NCI-H69 (cell line): Measurements from ENCODE around the gene ZNF205.
"Not testable (repeated sequence)": the region's sequence is repeated elsewhere in the genome, so short reads cannot be mapped to it uniquely, and the experiment has no call there.

Experiments used
- DNase-seq: peaks from one replicate; lab custom pipeline; 2025; lab: John Stamatoyannopoulos, UW

The ZNF205 gene

GRCh38 chr16:3134338-3135125 is 22.1 kb downstream of the ZNF205 start, which contains the start of gene ZNF213:
Gene ZNF213, plus strand, starts transcription at chr16:3135029. Its CDS starts 2,252 bp downstream, at chr16:3137281.
- peak; percentile 99 for DNase-seq

- DNase-seq: no peak
Measured at GRCh38 chr16:3135126-3135715, 22.8 kb downstream of the ZNF205 start.

- no peak for DNase-seq
Measured at GRCh38 chr16:3137267-3137666, 24.9 kb downstream of the ZNF205 start.

DNA sequence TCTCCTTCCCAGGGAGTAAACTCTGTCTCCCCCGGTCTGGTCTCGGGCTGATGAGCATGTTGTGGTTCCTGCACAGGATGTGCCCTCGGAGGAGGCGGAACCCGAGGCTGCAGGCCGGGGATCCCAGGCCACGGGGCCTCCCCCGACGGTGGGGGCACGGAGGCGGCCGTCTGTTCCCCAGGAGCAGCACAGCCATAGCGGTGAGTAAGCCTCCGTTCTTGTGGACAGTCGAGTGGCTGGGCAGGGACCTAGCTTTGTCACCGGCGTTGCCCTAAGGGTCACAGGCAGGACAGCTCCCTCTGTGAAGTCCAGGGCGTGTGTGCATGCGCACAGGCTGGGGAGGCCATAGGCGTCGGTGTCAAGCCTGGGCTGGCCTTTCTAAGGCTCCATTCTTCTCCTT is 26.0 kb downstream of the ZNF205 start:
- no peak for DNase-seq

DNA sequence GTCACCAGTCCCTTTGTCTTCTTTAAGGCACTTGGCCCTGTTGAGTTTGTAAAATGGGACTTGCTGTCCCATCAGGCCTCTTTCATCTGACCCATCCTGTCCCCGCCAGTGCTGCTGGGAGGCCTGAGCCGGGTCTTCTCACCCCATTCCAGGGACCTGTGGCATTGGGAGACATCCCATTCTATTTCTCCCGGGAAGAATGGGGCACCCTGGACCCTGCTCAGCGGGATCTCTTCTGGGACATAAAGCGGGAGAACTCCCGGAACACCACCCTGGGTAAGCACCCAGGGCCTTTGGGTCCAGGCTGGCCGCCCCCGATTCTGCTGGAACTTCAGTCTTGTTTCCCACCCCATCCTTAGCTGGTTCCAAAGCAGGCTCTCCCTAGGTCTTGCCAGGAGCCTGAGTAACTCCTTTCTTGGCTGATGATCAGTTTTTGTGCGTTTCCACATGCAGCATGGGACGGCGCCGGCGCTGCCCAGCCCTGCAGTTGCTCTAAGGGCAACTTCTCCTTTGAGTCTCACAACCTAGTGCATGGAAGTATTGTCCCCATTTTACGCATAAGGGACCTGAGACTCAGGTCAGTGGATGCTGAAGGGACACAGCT is 26.5 kb downstream of the ZNF205 start:
- no peak for DNase-seq

- not testable (repeated sequence) for DNase-seq
Measured at GRCh38 chr16:3139561-3139960, 27.2 kb downstream of the ZNF205 start.

GRCh38 chr16:3140603-3141427 is 28.4 kb downstream of the ZNF205 start:
- no peak for DNase-seq

- DNase-seq: no peak
Measured at GRCh38 chr16:3141781-3142311, 29.5 kb downstream of the ZNF205 start.

DNA sequence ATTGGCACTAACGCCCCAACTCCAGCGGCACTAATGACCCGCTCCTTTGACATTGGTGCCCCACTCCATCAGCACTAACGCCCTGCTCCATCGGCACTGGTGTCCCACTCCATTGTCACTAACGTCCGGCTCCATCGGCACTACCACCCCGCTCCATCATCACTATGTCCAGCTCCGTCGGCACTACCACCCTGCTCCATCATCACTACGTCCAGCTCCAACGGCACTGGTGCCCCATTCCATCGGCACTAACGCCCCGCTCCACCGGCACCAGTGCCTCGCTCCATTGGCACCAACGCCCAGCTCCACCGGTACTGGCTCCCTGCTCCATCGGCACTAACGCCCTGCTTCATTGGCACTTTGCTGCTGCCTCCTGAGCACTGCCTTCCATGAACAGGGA is 29.9 kb downstream of the ZNF205 start:
- no peak for DNase-seq

DNA sequence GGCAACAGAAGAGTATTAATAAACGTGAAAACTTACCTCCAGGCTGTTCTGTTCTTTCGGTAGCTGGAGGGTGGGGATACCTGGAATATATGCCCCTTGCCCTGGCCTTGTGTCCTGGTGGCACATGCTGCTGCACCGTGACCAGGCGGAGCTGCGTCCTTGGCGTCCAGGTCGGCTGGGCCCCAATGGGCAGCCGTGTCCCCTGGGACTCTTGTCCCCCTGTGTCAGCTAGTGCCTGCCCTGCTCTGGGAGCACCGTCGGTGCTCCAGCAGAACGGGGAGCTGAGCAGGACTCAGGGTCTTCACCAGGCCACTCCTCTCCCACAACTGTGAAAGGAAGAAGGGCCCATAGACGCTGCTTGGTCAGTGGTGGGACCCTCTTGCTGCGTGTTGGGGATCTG is 30.4 kb downstream of the ZNF205 start:
- no peak for DNase-seq

GRCh38 chr16:3143189-3143588 is 30.8 kb downstream of the ZNF205 start:
- no peak for DNase-seq

- DNase-seq: peak; percentile 68
Measured at GRCh38 chr16:3143598-3144320, 31.4 kb downstream of the ZNF205 start.

- no peak for DNase-seq
Measured at GRCh38 chr16:3144321-3144983, 32.1 kb downstream of the ZNF205 start.

DNA sequence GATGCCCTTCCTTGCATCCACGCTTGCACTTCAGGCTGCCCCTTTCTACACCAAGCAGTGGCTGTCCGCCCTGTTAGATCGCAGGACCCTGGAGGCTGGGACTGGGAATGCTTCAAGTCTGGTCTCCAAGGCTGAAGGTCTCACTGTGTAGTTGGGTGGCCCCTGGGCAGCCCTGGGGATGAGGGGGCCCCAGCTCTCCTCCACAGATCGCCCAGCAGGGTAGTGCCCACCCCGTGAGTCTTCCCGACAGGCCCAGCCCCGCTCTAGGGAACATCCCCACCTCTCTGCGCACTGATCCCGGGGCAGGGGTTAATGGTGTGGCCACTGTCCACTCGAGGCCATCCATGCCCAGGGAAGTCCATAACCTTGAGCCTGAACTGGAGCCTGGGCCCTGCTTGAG is 32.8 kb downstream of the ZNF205 start:
- no peak for DNase-seq

- no peak for DNase-seq
Measured at GRCh38 chr16:3145660-3146059, 33.3 kb downstream of the ZNF205 start.

- no peak for DNase-seq
Measured at GRCh38 chr16:3147046-3147756, 34.8 kb downstream of the ZNF205 start.

GRCh38 chr16:3147757-3148104 is 35.3 kb downstream of the ZNF205 start:
- DNase-seq: no peak

DNA sequence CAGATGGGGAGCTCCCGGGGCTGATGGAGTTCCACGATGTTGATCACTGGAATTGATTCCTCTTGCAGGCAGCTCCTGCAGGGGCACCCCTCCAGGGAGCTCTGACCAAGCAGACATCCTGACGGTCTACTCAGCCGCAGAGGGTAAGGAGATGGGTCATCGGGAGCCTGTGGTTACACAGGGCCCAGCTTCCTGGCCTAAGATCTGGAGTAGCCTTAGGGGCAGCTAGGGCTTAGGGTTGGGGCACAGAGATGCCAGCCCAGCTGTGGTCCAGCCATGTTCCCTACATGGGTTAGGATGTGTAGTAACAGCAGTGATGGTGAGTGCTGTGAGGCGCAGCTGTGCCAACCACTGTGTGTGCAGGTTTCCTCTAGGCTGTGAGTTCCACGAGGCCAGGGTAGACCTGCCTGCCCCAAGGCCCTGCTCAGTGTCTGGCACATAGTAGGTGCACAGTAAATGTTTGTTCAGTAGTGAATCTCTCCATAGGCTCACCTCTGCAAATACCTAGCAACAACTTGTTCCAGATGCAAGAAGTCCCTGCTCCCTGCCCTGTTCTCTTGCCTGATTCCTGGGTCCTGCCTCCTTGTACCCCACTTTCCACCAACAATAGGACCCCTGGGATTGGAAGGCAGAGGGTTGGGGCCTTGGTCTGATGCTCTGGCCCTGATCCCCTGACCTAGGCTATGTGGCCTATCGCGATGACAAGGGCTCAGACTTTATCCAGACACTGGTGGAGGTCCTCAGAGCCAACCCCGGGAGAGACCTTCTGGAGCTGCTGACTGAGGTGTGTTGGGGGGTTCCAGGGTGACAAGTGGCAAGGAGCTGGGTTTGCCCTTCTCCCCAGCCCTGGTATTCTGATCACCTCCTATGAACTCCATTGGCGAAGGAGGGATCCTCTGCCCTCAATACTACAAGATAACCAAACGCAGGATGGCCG is 36.1 kb downstream of the ZNF205 start:
- no peak for DNase-seq

- no peak for DNase-seq
Measured at GRCh38 chr16:3149193-3149530, 36.8 kb downstream of the ZNF205 start.
